HG03354 (cell line): Measurements from ENCODE around the gene HIVEP3.
A peak's percentile ranks its signal among the peaks of the same experiment; 100 is the strongest.

Experiments used
- ATAC-seq: cut with Tn5 transposase; IDR thresholded peaks from one replicate; pipeline ENCODE4 v1.9.1; 2021; ENCODE audit warnings: mild to moderate bottlenecking; ENCODE audit not compliant: unreplicated experiment, poor library complexity, severe bottlenecking

HIVEP3 gene

DNA sequence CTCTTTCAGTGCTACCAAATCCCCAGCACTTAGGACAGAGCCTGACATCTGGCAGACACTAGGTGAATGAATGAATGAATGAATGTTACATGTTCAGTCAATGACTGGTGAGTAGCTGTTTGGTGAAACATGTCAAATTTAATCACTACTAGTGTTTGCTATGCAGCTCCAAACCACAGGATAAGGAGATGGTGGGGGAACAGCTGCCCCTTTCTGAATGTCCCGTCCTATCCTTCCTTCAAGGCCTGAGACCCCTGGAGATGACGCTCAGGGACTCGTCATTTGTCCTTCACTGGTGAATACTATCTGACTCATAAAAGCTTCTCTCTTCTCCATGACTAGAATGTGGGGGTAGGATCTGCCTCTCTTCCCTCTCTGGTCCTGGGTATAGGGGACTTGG, 175.4 kb downstream of the HIVEP3 start:
- ATAC-seq, result no peak

DNA sequence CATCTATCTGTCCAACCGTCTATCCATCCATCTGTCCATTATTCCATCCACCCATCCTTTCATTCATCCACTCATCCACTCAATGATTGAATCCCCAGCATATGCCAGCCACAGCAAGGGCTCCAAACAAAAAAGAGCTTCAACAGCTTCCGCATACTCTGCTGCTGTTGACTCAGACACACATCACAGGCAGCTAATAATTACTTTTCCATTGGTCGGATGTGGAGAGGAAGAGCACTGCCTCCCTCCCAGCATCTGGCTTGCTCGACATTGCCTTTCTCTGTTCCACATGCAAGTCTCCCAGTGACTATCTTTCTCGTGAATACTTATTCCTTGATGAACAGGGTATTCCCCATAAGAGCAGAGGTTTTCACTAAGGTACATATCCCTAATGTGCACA, 176.5 kb downstream of the HIVEP3 start:
- ATAC-seq, result no peak

DNA sequence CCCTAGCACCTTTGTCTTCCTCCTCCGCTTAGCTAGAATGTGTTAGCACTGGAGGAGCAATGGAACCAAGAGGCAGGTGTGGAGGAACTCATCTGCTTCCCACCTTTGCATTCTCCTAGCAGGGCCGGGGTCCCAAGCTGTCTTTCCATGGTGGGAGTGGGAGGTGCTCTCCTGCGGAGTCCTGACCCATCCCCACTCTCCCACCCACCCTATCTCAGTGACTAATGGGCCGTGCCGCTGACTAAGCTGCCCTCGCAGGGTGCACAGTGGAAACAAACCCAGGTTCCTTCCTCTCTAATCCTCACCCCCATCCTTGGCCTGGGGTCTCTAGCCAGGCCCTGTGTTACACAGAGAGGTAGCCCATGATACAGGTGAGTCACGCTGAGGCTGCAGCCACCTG, 177.5 kb downstream of the HIVEP3 start:
- ATAC-seq, result no peak

DNA sequence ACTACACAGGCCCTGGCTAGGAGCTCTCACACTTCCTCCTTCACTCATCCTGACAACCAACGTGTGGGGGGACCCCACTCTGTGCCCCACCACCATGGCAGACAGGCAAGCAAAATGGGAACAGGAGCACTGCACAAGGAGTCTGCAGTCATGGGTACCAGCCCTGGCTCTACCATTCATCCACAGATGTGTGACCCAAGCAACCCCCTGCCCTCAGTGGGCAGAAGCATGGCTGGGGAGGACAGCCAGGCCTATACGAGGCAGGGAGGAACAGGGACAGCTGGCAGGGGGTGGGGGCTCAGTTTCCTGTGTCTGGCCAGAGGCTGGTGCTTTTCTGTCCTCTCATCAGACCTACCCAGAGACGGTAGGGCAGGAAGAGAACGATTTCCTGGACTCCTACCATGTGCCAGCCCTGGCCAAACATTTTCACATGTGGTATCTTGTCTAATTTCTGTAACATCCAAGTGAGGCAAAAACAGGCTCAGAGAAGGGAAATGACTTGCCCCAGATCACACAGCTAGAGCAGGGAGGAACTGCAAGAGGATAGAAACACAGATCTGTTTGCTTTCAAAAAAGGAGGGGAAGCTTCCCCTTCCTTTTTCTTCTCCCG, 178.0 kb downstream of the HIVEP3 start:
- ATAC-seq, result no peak

DNA sequence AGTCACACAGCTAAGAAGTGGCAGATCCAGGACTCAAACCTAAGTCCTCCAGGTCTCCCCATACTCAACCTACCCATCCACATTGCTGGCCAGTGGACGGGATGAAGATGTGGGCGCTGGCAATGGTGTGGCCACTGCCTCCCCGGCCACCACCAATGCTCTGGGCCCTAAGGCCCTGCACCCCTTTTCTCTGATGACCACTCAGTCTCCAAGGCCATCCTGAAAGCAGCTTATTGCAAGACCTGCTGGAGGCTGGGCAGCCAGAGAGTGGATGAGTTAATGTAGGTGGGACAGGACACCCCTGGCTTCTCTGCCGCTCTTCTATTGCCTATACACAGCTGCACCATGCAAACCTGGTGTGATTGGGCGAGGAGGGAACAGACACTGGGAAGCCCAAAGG, 178.7 kb downstream of the HIVEP3 start:
- no peak for ATAC-seq

DNA sequence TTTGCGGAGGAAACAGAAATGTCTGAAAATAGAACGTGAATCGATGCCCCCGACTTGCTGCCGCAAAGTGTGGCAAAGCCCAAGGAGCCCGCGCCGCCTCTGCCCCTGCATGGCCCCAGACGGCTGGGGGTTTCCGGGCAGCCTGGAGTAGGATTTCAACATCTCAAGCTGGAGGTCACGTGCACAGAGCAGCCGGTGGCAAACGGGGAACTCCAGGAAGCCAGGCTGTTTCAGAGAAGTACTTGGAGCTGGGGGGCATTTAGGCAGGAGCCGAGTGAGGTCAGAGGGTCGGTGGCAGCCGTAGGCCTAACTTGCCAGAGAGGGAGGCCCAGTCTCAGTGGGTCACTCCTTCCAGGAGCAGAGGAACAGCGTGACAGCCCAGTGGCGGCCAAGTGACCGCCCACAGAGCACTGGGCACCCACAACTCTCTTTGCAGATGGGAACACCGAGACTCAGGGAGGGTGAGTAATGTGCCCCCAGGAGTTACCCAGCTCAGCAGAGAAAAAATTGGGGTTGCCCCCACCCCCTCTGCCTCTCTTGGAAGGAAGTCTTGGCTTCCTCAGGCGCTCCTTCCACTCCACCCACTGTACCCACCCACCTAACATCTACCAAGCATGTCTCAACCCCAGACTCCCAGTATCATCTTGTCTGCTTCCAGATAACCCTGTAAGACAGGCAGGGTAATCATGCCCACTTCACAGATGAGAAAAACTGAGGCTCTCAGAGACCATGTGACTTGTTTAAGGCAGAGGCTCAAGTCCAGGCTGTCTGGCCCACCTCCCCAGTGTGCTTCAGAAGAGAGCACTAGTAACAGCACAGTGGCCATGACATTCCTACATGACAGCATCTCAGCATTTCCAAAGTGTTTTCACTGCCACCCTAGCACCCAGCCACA, 179.4 kb downstream of the HIVEP3 start:
- peak; percentile 72 for ATAC-seq

DNA sequence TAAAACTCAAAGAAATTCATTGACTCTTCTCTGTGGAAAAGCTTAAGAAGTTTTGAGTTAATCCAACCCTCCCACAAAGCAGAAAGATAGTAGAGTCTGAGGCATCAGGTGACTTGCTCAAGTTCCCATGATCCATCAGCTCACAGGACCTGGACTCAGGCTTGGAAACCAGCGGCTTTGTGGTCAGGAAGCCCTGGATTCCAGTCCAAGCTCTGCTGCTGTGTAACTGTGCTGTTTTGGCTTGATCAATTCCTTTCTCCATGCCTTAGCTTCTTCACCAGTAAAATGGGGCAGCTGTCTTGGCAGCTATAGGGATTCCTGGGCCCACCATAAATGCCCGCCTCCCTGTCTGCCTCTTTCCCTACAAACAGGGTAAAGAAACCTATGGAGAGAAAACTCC, 180.2 kb downstream of the HIVEP3 start:
- no peak for ATAC-seq

DNA sequence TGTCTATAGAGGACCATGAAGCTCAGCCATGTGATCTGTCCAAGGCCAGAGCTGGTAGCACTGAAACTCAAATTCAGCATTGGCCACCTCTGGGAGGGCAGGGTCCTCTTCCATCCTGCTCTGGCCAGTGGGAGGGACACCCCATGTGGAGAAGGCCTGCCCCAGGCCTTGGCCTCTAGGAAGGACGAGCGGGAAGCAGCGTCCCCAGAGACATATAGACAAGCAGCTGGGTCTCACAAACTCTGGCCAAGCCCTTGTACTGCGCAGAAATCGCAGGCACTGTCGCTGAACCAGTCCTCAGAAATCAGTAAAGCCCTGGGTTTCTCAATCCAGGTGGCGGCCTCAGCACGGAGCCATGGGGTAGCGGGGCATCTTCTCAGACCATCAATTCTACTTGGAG, 180.7 kb downstream of the HIVEP3 start:
- ATAC-seq, result no peak

DNA sequence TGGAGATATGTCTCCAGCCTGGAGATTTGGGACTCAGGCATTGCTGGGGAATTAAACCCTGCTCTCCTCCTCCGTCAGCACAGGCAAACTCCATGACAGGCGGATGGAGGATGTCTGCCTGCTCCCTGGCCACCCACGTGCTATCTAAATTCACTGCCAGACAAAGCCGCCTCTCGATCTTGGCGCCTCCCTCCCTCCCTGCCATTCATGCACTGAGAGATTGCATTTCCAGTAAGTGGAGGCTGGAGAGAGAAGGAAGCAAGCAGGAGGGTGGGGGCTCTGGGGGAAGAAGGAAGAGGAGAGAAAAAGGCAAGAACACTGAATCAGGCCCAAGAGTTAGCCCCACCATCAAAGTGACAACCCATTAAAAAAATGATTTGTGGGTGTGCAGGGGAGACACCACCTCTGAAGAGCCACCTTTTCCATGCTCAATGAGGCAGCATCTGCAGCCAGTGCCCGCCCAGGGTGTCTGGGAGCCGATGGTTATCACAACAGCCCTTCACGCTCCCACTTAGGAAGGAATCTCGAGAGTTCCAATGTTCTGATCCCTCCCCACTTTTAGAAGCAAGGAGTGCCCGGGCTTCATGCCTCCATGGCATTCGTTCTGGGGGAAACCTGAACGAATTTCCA, 183.0 kb downstream of the HIVEP3 start:
- ATAC-seq, result no peak

DNA sequence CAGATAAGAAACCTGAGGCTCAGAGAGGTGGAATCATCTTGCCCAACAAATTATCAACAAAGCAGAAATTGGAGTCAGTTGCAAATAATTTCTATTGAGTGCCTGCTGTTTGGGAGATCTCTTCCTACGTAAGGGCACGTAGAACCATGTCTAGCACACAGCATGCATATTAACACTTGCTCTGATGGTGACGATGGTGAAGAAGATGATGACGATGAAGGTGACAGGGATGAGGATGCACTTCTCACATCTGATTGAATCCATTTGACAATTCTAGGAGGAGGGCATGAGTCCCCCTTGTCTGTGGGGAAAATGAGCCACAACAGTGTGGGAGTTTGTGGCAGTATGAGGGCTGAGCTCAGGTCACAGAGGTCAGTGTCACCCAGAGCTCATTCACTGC, 183.6 kb downstream of the HIVEP3 start:
- no peak for ATAC-seq

DNA sequence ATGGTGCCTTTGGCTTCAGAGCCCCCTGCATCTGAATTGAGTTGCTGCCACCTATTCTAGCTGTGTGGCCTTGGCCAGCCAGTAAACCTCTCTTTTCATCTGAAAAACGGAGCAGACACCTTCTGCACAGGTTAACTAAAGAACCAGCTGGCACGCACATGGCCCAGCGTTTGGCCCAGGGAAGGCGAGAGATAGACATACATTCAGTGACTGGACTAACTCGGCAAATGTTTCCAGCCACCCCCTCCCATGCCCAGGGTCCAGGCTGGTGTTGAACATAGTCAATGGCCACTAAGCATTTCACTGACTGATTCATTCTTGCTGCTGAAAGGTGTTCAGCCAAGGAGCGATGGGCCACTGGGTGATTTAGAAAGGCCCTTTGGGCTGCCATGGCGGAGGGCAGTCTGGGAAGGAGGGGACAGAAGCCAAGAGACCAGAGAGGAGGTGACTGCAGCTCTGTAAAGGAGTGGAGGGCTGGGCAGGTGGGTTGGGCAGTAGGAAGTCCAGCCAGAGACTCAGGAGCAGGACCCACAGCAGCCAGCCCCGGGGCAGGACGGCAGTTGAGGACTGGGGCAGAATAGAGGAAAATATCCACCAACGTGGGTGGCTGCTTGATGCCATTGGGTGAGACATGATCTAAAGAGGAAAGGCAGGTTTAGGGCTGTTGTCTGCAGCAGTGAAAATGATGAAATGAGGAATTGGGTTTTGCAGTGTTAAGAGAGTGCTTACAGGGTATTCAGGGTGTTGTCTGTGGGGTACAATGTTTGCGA, 184.3 kb downstream of the HIVEP3 start:
- ATAC-seq, result no peak

DNA sequence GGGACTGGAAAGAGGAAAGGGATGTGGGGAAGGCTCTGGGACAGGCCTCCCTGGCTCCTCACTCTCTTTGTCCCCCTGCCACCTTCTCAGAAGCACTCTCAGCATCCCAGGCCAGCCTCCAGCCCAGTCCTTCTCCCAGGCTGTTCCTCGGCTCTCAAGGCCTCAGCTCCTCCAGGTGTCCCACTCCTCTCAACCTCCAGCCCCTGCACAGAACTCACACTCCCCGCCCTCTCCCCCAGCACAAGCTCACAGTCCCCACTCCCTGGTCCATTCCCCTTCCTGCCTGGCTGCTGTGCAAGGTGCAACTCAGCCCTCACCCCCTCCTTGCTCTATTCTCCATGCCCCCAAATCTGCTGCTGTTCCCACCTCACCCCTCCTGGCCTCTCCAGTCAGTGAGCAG, 185.0 kb downstream of the HIVEP3 start:
- ATAC-seq, result no peak

DNA sequence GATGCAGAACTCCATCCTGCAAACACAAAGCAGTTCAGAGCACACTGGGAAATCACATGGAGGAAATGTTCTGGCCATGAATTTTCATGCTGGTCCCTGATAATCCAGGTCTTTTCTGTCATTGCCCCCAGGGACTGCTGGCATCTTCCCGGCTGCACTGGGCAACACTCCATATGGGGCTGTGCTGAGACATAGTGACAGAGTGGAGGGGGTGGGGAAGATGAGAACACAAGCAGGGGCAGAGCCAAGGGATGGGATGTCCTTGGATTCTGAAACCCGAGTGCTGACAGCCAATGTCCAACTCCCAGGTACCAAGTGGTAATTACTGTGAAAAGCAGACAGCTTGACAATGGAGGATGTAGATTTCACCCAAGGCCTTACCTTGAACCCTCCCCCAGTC, 185.7 kb downstream of the HIVEP3 start:
- ATAC-seq, result no peak

DNA sequence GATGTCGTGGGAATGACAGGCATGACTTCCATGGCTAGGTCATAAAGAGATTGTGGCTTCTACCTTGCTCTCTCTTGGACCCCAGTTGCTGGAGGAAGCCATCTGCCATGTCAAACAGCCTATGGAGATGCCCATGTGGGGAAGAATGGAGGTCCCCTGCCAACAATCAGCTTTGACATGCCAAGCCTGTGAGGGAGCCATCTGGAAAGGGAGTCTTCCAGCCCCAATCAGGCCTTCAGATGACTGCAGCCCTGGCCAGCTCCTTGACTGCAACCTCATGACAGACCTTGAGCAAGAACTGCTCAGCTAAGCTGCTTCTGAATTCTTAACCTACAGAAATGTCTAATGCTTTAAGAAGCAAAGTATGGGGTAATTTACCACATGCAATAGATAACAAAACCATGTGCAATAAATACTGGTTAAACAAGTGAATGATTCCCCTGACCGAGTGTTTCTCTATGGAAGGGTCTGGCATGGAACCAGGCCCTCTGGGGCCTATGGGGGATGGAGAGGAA, 187.1 kb downstream of the HIVEP3 start:
- no peak for ATAC-seq

DNA sequence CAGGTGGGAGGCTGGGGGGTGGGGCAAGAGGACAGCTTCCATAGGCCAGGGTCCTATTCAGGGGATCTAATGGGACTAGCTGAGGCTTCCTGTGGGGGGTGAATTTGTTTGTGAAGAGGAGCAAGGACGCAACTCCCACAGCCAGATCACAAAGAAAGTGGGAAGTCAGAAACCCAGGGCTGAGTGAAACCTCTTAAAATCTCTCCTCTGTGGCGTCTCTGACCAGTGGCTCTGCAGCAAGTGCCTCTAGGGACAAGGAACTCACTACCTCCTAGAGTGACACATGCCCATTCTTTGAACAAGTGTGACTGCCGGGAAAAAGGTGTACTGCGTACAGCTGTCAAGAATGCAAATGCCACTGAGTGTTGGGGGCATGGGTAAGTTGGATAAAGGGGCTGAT, 187.9 kb downstream of the HIVEP3 start:
- no peak for ATAC-seq

DNA sequence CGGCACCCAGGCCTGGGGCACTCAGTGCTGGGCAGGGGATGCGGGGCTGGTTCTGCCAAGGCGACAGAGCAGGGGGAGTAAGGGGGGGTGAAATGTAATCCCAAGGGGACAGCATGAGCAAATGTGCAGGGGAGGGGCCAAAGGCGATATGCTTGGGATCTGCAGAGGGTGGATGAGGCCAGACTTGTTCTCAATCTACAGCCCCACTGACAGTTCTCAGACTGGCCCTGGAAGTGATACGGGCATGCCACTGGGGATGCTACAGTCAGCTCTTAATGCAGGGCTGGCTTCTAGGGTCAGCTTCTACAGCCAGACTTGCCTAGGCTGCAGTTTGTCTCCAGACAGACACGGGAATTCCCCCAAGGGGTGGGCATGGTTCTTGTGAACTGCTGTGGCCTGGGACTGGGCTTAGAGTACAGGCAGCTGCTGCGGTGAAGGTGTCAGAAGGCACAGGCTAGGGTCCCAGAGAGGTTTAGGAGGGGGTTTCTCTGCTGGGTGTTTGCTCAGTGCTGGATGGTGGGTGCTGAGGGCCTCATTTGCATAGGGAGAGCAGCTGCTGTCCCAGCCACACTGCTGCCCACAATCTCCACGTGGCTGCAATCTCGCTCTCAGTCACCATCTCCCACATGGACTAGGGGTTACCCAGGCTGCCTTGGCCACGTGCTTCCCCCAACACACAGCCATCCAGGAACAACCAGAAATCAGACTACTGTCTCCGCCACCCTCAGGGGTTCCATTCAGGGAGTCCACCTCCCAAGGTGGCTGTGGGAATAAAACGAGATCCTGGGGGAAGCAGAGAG, 190.1 kb downstream of the HIVEP3 start:
- peak; percentile 86 for ATAC-seq

DNA sequence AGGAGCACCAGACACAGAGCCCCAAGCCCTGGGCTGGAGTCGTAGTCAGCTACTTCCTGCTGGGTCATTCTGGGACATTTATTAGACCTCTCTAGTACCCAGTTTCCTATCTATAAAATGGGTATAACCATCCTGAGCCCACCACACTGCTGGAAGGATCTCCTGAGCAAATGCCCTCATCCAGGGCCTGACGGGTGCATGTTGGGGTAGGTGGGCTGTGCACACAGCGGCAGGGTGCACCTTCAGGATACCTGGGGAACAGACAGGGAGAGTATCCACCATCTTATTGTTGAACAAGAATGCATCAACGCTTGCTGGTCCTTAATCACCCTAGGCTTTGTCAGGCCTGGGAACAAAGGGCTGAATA, 191.0 kb downstream of the HIVEP3 start:
- no peak for ATAC-seq

DNA sequence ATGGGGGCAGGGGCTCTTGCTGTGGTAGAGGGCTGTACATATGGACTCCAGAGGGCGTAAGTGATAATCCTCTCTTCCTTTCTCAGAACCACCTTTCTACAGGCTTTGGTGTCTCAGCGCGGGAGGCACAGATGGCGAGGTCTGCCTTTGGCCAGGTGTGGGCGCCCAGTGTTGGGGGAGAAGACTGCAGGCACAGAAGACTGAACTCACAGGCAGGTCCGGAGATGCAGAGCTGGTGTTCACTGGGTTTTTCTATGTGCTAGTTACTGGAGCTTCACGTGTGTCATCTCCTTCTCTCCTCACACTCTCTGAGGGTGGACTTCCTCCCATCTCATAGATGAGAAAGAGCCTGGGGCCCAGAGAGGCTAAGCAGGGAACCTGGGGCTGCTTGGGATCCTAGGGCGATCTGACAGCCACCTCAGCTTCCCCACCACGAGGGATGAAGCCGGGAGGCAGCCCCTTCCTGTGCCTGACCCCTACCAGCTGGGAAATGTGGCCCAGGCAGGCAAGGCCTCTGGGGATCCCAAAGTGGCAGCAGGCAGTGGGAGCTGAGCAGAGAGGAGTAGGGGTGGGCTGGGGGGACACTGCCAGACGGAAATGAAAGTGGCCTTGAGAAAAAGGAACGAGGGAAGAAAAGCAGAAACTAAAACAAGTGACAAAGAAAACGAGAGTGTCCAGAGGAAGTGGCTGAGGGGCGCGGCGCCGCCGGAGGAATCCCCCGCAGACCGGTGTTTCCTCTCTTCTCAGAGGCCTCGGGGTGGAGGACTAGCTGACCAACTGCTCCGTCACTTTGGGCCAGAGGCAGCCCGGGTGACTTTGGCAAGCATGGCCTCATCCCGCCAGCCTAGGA, 191.6 kb downstream of the HIVEP3 start:
- peak; percentile 43 for ATAC-seq
